Ovary (tissue), 3 donors: ENCODE data around the gene MGAT4B.

Experiments
- EP300 ChIP-seq: sonication (generic); formaldehyde crosslinking; IDR thresholded peaks from one replicate; pipeline ENCODE4 v1.6.1; 2017; ENCODE audit warnings: antibody characterized with exemption
- POLR2A ChIP-seq: fragments of 450-650 bp; IDR thresholded peaks from one replicate; pipeline ENCODE4 v1.6.1; 2017; ENCODE audit warnings: antibody characterized with exemption, mild to moderate bottlenecking, moderate library complexity
- TF ChIP-seq, protein P1 (sequence below), 3 donors: fragments of 450-650 bp in 2 of 3; fragments of 200-600 bp in 1 of 3; IDR thresholded peaks; one replicate each; pipeline versions ENCODE4 v1.5.1 to v1.8.0; 2016 to 2022; ENCODE audit warnings: antibody characterized with exemption in 3 of 3, mild to moderate bottlenecking in 1 of 3
- donor health status: DM: no; HTN: no; CAD: no.

DNA sequence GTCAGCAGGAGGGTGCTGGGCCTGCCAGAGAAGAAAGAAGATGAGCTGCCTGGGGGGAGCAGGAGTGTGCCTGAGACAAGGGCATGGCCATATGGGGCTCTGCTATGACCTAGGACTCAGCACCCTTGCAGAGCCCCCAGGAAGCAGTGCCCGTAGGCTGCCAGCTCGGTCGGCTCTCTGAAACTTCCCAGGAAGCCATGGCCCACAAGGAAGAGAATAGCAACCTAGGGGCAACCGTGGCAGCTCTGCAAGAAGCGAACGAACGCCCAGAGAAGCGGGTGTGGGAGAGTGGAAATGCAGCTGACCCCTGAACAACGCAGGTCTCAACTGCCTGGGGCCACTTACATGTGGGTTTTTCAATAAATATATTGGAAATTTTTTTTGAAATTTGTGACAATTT, 23.5 kb downstream of the MGAT4B start:
- TF ChIP-seq POLR2A (no peak), EP300 (no peak)
- TF ChIP-seq, protein P1, sequence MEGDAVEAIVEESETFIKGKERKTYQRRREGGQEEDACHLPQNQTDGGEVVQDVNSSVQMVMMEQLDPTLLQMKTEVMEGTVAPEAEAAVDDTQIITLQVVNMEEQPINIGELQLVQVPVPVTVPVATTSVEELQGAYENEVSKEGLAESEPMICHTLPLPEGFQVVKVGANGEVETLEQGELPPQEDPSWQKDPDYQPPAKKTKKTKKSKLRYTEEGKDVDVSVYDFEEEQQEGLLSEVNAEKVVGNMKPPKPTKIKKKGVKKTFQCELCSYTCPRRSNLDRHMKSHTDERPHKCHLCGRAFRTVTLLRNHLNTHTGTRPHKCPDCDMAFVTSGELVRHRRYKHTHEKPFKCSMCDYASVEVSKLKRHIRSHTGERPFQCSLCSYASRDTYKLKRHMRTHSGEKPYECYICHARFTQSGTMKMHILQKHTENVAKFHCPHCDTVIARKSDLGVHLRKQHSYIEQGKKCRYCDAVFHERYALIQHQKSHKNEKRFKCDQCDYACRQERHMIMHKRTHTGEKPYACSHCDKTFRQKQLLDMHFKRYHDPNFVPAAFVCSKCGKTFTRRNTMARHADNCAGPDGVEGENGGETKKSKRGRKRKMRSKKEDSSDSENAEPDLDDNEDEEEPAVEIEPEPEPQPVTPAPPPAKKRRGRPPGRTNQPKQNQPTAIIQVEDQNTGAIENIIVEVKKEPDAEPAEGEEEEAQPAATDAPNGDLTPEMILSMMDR (IDR thresholded peaks at IDR 0.05): no peak
